Neural cell (in vitro differentiated cells): ENCODE measurements around the gene KLHDC4.

Experiments
- EP300 ChIP-seq: fragments of 450-650 bp; conservative IDR thresholded peaks from 2 replicates; pipeline ENCODE4 v1.6.1; 2014; ENCODE audit warnings: antibody characterized with exemption, mild to moderate bottlenecking, moderate library complexity; ENCODE audit not compliant: poor library complexity, severe bottlenecking
- EZH2 ChIP-seq: fragments of 200-600, 300-800 bp; shearing (Covaris generic), sonication (generic); IDR thresholded peaks from 2 replicates; pipeline ENCODE4 v1.6.1; 2014; ENCODE audit warnings: antibody characterized with exemption, low read length, borderline replicate concordance, mild to moderate bottlenecking; ENCODE audit not compliant: insufficient read depth, poor library complexity, severe bottlenecking
- POLR2AphosphoS5 ChIP-seq: IDR thresholded peaks from 2 replicates; pipeline ENCODE4 v1.6.1; 2012
- TF ChIP-seq, protein P1 (sequence below): fragments of 450-650 bp; IDR thresholded peaks from 2 replicates; pipeline ENCODE4 v1.5.1; 2014; ENCODE audit warnings: antibody characterized with exemption, mild to moderate bottlenecking, moderate library complexity; ENCODE audit not compliant: poor library complexity, severe bottlenecking

DNA sequence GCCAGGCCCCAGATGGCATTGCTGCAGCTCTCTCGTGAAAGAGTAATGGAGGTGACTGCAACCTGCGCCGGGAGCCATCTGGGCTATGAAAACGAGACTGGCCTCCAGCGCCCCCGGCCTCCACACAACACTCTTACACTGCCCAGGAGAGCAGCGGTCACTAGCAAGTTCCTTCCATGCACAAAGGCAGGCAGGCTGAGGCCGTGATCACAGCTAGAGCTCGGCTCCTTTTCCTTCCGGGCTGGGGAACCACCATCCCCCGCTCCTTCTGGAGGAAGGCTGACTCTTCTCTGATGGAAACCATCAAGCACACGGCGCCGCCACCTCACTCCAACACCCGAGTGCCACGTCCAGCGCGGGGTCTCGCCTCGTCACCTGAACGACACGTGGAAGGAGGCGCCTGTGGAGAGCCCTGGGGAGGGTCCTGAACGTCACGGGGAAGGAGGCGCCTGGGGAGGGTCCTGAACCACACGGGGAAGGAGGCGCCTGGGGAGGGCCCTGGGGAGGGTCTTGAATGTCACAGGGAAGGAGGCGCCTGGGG is 61.9 kb downstream of the KLHDC4 start:
- TF ChIP-seq, protein P1, sequence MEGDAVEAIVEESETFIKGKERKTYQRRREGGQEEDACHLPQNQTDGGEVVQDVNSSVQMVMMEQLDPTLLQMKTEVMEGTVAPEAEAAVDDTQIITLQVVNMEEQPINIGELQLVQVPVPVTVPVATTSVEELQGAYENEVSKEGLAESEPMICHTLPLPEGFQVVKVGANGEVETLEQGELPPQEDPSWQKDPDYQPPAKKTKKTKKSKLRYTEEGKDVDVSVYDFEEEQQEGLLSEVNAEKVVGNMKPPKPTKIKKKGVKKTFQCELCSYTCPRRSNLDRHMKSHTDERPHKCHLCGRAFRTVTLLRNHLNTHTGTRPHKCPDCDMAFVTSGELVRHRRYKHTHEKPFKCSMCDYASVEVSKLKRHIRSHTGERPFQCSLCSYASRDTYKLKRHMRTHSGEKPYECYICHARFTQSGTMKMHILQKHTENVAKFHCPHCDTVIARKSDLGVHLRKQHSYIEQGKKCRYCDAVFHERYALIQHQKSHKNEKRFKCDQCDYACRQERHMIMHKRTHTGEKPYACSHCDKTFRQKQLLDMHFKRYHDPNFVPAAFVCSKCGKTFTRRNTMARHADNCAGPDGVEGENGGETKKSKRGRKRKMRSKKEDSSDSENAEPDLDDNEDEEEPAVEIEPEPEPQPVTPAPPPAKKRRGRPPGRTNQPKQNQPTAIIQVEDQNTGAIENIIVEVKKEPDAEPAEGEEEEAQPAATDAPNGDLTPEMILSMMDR = no peak
- no peak for TF ChIP-seq EZH2
- TF ChIP-seq EP300 = no peak
- TF ChIP-seq POLR2AphosphoS5 = no peak
